ENCODE measurements around the gene SBDS. TPM values are rescaled to one million over a fixed set of nuclear protein-coding genes. Genes with fewer than 3 reads are reported as not detected.
"Not testable (repeated sequence)": the region's sequence is repeated elsewhere in the genome, so short reads cannot be mapped to it uniquely, and the experiment has no call there.

The SBDS gene
- polyA plus RNA-seq, 3 donors = 31.7 to 101 (median 34.8) TPM

DNA sequence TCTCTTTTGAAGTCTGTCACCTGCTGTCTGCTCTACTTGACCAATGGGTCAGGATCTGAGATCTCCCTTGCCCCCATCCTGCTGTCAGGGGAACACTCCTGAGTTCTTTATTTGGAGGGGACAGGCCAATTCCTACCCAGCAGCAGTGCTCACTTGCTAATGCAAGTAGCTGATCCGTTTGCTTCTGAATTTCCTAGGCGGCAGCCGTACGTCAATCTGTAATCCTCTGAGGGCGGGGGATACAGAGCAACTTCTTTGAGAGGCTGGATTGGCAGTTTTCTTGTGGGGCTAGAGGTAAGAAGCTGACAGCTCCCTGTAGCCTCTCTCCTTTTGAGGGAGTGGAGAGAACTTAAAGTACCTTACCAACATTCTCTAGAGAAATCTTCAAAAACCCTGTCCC, 37.9 kb upstream of the SBDS start:
- peaks cover 14 to 33% of the 10 kb centered on the region in 2 donors for H3K36me3 ChIP-seq (replicated peaks in 1 of 2; ENCODE audit: control insufficient read depth in 1 of 2, insufficient read depth in 2 of 2, low read length in 2 of 2)
- H3K4me1 ChIP-seq (ENCODE audit: control insufficient read depth in 1 of 2, insufficient read depth in 2 of 2, low read length in 2 of 2) = no peaks in the 10 kb centered on the region
- Mint-ChIP-seq H3K27ac (no peak overlapping the region), H3K9me3 (peaks cover 7 to 21% (median 14%) of the 10 kb centered on the region in 7 donors), H3K36me3 (peaks cover 33 to 56% of the 10 kb centered on the region in 2 donors), H3K4me1 (no peaks in the 10 kb centered on the region), H3K4me3 (no peak overlapping the region), H3K27me3 (ENCODE audit: low read depth in 3 of 3) (peaks cover 0 to 4% (median 0%) of the 10 kb centered on the region in 3 donors)
- no peaks in the 10 kb centered on the region for H3K27me3 ChIP-seq (ENCODE audit: control insufficient read depth in 2 of 2, insufficient read depth in 2 of 2, low read length in 2 of 2)
- 95% methylated on average over 4 of the region's 5 CpGs for WGBS (ENCODE audit: insufficient coverage)
- no peak overlapping the region for H3K9ac ChIP-seq (ENCODE audit: insufficient read depth, low read length, poor library complexity, severe bottlenecking)
- no peak for DNase-seq
- peaks cover 6% of the 10 kb centered on the region in 2 donors for H3K9me3 ChIP-seq (replicated peaks in 1 of 2; ENCODE audit: control insufficient read depth in 1 of 2, insufficient read depth in 1 of 2, low read length in 2 of 2)
- no peak overlapping the region for H3K4me2 ChIP-seq (replicated peaks; ENCODE audit: extremely low read depth, low read length, poor library complexity, severe bottlenecking)
- no peak overlapping the region for H3K27ac ChIP-seq (ENCODE audit: low read depth in 1 of 2, low read length in 2 of 2)
- no peaks in the 10 kb centered on the region for H3K79me2 ChIP-seq (ENCODE audit: insufficient read depth, low read length)
- intact Hi-C loops (cut with micrococcal nuclease) = no loop called here
- no peak overlapping the region for H3K4me3 ChIP-seq (replicated peaks in 1 of 3; ENCODE audit: low read depth in 2 of 3, low read length in 3 of 3)
- no peaks in the 10 kb centered on the region for H4K20me1 ChIP-seq (ENCODE audit: insufficient read depth, low read length)
- no peak overlapping the region for H2AFZ ChIP-seq (ENCODE audit: insufficient read depth, low read depth, low read length, poor library complexity, severe bottlenecking)
- TF ChIP-seq, protein P1, sequence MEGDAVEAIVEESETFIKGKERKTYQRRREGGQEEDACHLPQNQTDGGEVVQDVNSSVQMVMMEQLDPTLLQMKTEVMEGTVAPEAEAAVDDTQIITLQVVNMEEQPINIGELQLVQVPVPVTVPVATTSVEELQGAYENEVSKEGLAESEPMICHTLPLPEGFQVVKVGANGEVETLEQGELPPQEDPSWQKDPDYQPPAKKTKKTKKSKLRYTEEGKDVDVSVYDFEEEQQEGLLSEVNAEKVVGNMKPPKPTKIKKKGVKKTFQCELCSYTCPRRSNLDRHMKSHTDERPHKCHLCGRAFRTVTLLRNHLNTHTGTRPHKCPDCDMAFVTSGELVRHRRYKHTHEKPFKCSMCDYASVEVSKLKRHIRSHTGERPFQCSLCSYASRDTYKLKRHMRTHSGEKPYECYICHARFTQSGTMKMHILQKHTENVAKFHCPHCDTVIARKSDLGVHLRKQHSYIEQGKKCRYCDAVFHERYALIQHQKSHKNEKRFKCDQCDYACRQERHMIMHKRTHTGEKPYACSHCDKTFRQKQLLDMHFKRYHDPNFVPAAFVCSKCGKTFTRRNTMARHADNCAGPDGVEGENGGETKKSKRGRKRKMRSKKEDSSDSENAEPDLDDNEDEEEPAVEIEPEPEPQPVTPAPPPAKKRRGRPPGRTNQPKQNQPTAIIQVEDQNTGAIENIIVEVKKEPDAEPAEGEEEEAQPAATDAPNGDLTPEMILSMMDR (IDR thresholded peaks at IDR 0.05) = no peak

DNA sequence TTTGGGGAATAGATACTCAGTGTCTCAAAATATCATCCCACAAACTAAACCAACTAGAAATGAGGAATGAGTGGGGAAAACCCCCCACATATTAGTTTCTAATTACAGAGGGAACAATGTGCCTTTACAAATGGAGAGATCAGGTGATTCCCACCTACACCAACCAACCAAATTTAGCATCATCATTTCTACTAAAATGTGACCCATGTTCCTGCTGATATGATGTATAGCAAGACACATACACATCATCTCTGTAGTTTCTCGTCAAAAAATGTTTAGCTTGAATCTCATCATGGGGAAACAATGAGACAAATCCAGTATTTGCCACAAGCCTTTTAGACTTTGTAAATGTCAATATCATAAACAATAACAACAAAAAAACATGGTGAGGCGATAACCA, 36.3 kb upstream of the SBDS start:
- H3K4me2 ChIP-seq (replicated peaks; ENCODE audit: extremely low read depth, low read length, poor library complexity, severe bottlenecking) = not testable (repeated sequence)

DNA sequence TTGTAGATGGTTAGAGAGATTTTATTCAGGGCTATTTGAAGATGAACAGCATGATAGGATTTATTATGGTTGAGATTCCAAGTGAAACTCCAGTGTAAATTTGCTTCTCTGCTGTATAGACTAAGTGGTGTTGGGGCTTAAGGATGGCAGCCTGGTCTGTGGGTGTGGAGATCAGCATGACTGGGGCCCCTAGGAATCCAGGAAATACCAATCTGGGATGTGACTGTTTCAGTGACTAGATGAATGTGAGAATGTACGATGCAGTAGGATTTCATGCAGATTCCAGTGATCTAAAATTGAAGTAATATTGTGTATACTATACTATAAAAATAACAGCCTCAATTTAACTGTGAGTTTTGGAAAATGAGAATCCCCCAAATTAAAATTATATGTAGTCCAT, 30.1 kb upstream of the SBDS start:
- H3K4me2 ChIP-seq (replicated peaks; ENCODE audit: extremely low read depth, low read length, poor library complexity, severe bottlenecking); H3K27ac Mint-ChIP-seq; H3K27me3 ChIP-seq (ENCODE audit: control insufficient read depth in 2 of 2, insufficient read depth in 2 of 2, low read length in 2 of 2); H3K27me3 Mint-ChIP-seq (ENCODE audit: low read depth in 3 of 3); H3K4me3 ChIP-seq (replicated peaks in 1 of 3; ENCODE audit: low read depth in 2 of 3, low read length in 3 of 3); intact Hi-C loops (cut with micrococcal nuclease); H3K27ac ChIP-seq (ENCODE audit: low read depth in 1 of 2, low read length in 2 of 2); H2AFZ ChIP-seq (ENCODE audit: insufficient read depth, low read depth, low read length, poor library complexity, severe bottlenecking); H3K9me3 ChIP-seq (replicated peaks in 1 of 2; ENCODE audit: control insufficient read depth in 1 of 2, insufficient read depth in 1 of 2, low read length in 2 of 2); H3K4me1 Mint-ChIP-seq; DNase-seq; H3K79me2 ChIP-seq (ENCODE audit: insufficient read depth, low read length); H4K20me1 ChIP-seq (ENCODE audit: insufficient read depth, low read length); H3K9ac ChIP-seq (ENCODE audit: insufficient read depth, low read length, poor library complexity, severe bottlenecking); H3K4me3 Mint-ChIP-seq; H3K4me1 ChIP-seq (ENCODE audit: control insufficient read depth in 1 of 2, insufficient read depth in 2 of 2, low read length in 2 of 2): not testable (repeated sequence)
- Mint-ChIP-seq H3K36me3 (peaks cover 62 to 85% of the 10 kb centered on the region in 2 donors), H3K9me3 (peaks cover 11 to 19% (median 12%) of the 10 kb centered on the region in 7 donors)
- H3K36me3 ChIP-seq (replicated peaks in 1 of 2; ENCODE audit: control insufficient read depth in 1 of 2, insufficient read depth in 2 of 2, low read length in 2 of 2) = peaks cover 38 to 84% of the 10 kb centered on the region in 2 donors
- WGBS (ENCODE audit: insufficient coverage) = no CpG with 5 or more reads among the region's 1 CpG

More for the DNA sequence above, 36.3 kb upstream of the SBDS start:
- H3K4me1 Mint-ChIP-seq; H3K27me3 Mint-ChIP-seq (ENCODE audit: low read depth in 3 of 3); H3K27ac Mint-ChIP-seq; H3K4me3 Mint-ChIP-seq; H3K9me3 ChIP-seq (replicated peaks in 1 of 2; ENCODE audit: control insufficient read depth in 1 of 2, insufficient read depth in 1 of 2, low read length in 2 of 2); H3K4me1 ChIP-seq (ENCODE audit: control insufficient read depth in 1 of 2, insufficient read depth in 2 of 2, low read length in 2 of 2); H2AFZ ChIP-seq (ENCODE audit: insufficient read depth, low read depth, low read length, poor library complexity, severe bottlenecking); H4K20me1 ChIP-seq (ENCODE audit: insufficient read depth, low read length); H3K4me3 ChIP-seq (replicated peaks in 1 of 3; ENCODE audit: low read depth in 2 of 3, low read length in 3 of 3); intact Hi-C loops (cut with micrococcal nuclease); H3K27me3 ChIP-seq (ENCODE audit: control insufficient read depth in 2 of 2, insufficient read depth in 2 of 2, low read length in 2 of 2); H3K9ac ChIP-seq (ENCODE audit: insufficient read depth, low read length, poor library complexity, severe bottlenecking); H3K79me2 ChIP-seq (ENCODE audit: insufficient read depth, low read length); H3K27ac ChIP-seq (ENCODE audit: low read depth in 1 of 2, low read length in 2 of 2); DNase-seq: not testable (repeated sequence)
- WGBS (ENCODE audit: insufficient coverage) = no CpG with 5 or more reads among the region's 2 CpGs
- H3K9me3 Mint-ChIP-seq = peaks cover 11 to 24% (median 14%) of the 10 kb centered on the region in 7 donors
- peaks cover 18 to 48% of the 10 kb centered on the region in 2 donors for H3K36me3 ChIP-seq (replicated peaks in 1 of 2; ENCODE audit: control insufficient read depth in 1 of 2, insufficient read depth in 2 of 2, low read length in 2 of 2)
- H3K36me3 Mint-ChIP-seq = peaks cover 39 to 69% of the 10 kb centered on the region in 2 donors
